Measurements from ENCODE around the gene LIAS.
"Not testable (repeated sequence)": the region's sequence is repeated elsewhere in the genome, so short reads cannot be mapped to it uniquely, and the experiment has no call there.

Gene LIAS

DNA sequence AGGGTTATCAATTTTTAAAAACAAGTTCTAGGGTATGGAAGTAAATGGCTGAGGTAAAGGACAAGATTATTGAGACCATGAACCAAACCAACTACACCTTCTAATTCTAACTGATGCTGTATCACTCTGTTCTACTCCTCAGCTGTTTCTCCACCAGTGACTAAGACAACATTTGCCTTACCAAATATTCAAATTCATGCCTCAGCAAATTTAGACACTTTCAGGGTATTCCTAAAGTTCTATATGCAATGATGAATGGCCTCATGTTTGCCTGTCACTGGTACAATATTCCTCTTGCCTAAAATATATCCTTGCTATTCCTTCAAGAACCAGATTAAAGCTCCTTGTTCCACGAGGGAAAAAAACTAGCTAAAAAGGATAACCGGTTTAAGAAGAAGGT lies 5.1 kb upstream of the LIAS start:
- DNase-seq, result no peak

DNA sequence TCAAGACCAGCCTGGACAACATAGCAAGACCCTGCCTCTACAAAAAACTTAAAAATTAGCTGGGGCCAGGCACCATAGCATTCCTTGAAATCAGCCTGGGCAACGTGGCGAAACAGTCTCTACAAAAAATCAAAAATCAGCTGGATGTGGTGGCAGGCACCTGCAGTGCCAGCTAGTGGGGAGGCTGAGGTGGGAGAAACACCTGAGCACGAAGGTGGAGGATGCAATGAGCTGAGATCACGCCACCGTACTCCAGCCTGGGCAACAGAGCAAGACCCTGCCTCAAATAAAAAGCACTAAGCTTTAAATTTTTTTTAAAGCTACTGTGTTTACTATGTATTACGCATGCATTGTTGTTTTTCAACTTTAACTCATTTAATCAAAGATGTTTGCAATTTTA lies 3.4 kb upstream of the LIAS start:
- DNase-seq, result no peak

DNA sequence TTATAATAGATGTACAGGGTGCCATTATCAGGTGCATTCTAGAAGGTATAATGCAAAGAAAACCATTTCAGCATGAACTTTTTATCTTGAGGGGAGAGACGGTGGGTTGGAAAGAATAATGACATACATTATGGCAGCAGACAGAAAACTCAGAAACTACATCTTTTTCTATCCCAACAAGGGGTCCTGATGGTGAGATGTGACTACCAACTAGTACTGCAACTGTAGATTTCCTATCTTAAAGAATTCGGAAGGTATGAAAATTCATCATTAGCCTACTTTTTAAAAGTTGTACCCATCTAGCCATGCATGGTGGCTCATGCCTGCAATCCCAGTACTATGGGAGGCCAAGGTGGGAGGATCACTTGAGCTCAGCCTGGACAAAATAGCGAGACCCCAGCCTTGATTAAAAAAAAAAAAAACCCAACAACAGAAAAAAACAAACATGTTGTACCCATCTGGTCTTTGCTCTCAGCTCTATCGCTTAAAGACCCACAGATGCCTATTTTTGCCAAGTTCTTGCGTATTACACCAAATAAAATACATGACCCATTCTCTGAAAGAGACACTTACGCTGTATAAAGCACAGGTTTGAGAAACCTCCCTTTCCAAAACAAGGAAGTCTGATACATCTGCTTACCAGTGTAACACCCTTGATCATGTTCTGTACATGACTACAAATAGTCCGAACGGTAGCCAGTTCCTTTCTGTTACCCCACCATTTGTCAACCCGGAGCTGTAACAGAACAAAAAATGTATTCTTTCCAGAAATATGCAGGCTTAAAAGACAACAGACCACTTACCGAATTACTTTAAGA lies 1.7 kb upstream of the LIAS start:
- no peak for DNase-seq

DNA sequence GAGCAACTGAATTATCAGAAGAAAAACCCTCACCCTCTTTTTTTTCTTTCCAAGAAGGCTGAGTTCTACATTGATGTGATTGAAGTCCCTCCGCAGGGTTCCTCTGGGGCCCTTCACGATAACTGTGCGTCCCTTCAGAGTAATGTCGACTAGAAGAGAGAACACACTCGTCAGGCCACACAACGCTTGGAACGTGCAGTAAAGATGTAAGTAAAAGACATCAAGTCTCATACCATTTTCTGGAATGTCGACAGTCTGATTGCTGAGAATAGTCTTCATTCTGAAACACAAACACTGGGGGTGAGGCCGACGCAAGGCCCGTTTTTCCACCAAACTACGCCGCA lies 723 bp upstream of the LIAS start:
- not testable (repeated sequence) for DNase-seq

DNA sequence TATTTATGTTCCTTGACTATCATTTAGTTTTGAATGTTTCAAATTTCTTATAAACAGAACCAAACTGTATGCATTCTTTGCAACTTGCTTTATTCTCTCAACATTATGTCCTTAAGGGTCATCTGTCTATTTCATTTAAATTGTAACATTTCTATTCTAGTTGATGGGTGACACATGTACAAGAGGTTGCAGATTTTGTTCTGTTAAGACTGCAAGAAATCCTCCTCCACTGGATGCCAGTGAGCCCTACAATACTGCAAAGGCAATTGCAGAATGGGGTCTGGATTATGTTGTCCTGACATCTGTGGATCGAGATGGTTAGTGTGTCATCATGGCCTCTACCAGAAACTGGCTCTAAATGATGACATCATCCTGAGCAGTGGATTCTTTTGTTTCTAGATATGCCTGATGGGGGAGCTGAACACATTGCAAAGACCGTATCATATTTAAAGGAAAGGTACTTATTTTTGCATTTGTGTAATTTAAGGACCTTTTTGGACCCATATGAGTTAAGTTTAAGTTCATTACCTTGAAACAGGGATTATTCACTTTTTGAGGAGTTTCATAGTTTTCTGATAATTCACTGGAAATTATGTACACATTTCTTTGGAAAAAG lies 6.1 kb downstream of the LIAS start:
- DNase-seq, result peak; percentile 82

DNA sequence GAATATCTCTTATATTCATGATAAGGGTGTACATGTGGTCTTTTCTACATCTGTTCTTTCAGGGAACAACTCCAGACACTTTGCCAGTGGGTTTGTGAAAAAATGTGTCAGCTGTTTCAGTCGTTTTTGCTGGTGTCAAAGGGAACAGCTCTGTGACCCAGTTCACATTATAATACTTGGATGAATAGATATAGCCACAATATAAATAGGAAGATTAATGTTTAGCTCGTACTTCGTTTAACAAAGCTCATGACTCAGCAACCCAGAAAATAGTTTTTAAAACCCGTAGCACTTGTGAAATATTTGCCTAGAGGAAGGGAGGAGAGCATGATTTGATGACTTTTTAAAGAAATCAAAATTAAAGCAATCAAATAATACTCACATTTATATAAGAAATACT lies 7.9 kb downstream of the LIAS start:
- DNase-seq, result no peak

DNA sequence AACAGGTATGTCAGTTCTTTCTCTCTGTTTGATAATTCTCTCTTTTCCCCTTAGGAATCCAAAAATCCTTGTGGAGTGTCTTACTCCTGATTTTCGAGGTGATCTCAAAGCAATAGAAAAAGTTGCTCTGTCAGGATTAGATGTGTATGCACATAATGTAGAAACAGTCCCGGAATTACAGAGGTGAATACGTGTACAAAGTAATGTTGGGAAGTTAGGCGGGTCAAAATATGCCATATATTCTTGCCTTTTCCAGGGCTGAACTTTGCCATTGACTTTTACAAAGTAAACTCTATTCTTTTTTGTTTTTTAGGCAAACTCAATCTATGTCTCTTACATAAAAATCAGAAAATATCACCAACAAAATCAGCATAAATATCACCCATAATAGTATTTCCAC lies 8.6 kb downstream of the LIAS start:
- no peak for DNase-seq

DNA sequence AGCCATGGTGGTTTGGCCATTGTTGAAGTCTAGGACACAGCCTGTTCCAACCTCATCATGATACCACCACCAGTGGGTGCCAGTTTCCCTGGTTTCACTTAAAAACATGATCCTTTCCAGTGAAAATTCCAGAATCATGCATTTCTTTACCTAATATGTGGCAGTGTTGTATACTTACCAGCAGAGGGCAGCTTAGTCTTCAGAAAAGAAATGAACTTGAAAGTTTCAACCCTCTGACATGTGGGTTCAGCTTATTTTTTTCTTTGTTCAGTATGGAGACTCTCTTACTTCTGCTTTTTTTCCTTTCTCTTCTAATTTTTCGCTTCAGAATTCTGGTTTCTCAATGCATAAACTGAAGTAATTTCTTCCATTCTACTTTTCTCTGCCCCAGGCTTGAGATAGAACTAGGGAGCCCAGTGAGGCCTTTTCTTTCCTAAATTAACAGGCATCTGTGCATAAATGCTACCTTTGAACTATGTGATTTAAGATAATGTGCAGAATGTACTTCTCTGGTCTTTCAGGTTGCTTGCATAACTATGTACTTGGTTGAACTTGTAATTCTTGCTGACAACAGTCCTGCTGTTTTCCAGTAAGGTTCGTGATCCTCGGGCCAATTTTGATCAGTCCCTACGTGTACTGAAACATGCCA lies 10.7 kb downstream of the LIAS start:
- peak; percentile 92 for DNase-seq

DNA sequence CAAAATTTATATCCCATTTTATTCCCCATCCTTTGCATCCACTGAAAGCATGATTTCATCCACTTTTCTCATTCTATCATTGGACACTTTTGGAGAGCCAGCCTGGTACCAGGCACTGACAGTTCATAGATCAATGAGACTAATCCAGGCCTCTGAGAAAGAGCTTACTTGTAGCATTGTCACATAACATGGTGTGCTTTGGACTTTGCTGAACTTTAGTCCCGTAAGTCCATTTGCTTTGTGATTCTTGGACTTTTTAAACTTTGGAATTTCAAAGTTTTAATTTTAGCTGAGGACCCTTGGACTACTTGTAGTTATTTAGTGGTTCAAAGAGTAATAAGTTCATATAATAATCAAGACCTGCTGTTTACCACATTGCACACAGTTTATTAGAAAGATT lies 11.5 kb downstream of the LIAS start:
- no peak for DNase-seq

DNA sequence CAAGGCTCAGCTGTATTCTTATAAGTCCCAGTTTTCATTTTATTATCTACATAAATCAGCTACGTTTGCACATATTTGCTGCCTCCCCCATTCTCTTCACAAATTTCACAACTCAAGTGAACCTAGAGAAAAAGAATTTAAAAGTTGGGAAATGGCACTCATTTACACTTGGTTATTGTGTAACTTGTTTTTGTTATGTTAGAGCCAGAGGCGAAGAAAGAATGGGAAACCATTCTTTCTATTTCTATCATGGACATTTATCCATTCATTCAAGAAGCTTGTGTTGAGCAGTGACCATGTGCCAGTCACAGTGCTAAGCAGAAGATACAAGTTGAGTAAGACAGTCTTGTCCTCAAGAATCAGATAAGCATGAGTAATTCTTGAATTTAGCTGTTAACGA lies 13.5 kb downstream of the LIAS start:
- DNase-seq, result no peak

DNA sequence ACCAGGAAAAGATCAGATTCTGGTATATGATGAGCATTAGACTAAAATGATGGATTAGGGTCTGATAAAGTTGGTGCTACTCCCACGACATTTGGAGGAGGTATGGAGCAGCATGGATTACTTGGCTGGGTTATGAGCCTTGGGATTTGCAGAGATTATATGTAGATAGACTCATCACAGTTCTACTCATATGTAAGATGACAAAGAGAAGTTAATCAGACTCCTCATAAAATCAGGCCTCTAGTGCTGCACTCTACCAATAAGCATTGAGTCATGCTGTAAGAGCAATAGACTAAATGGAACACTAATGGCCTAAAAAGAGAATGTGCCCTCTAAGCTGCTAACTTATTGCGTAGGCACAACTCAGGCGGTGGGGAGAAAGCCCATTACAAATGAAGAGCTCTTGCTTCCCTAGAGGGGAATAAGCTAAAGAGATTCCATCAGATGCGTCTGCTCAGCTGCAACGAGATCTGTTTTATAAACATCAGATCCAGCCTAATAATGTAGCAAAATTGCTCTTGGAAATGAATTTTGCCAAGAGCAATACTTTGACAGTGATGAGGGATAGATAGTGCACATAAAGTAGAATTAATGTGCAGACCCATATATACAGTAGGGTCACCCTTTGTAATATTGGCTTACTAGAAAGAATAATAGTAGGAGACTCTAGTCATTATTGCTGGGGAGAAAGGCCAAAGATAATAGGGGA lies 17.5 kb downstream of the LIAS start:
- no peak for DNase-seq

DNA sequence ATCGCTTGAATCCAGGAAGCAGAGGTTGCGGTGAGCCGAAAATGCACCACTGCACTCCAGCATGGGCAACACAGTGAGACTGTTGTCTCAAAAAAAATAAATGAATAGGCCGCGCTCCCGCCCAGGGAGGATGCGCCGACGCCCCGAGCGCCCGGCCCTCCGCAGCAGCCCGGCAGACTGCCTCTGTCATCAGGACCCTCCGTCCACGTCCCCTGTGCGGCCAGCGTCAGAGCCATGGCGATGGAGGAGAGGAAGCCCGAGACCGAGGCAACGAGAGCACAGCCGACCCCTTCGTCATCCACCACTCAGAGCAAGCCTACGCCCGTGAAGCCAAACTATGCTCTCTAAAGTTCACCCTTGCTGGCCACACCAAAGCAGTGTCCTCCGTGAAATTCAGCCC lies 21.4 kb downstream of the LIAS start:
- DNase-seq, result no peak

DNA sequence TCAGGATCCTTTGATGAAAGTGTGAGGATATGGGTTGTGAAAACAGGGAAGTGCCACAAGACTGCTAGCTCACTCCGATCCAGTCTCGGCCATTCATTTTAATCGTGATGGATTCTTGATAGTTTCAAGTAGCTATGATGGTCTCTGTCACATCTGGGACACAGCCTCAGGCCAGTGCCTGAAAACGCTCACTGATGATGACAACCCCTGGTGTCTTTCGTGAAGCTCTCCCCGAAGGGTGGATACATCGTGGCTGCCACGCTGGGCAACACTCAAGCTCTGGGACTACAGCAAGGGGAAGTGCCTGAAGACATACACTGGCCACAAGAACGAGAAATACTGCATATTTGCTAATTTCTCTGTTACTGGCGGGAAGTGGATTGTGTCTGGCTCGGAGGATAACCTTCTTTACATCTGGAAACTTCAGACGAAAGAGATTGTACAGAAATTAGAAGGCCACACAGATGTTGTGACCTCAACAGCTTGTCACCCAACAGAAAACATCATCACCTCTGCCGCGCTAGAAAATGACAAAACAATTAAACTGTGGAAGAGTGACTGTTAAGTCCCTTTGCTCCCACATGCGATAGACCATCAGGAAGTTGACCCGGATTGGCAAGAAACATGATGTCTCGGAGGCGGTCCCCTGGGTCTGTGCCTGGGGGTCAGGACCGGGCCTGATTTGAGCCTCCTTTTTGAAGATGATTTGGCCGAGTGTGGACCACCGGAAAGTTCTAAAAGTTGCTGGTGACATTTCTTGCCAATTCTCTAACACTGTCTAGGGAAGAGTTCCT lies 22.2 kb downstream of the LIAS start:
- peak; percentile 12 for DNase-seq

DNA sequence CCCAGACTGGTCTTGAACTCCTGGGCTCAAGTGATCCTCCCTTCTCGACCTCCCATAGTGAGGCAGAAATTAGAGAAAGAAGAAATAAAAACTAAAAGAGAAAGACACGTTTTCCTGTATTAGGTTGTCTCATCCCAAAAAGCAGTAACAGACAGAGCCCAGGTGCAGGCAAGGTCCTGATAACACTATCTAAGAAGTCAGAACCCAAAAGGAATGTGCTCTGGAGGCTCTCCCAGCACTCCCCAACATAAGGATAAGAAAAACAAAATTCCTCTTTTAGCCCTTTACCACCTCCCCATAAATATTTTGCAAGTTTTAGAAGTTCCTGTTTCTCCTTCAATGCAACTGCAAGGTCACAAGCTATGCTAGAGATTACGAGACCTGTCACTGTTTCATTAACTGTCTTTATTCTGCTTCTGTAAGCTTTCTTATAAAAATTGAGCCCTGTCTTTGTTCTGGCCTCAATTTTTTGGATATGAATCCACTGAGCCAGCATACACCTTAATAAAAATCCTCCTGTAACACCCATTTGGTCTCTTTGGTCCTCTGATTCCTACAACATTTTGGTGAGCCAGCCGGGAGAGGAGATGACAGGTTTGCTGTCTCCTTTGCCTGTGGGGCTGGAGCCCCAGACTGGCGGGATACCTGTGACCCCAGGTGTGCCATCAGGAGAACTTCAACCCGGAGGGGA lies 25.9 kb downstream of the LIAS start:
- DNase-seq, result peak; percentile 41

DNA sequence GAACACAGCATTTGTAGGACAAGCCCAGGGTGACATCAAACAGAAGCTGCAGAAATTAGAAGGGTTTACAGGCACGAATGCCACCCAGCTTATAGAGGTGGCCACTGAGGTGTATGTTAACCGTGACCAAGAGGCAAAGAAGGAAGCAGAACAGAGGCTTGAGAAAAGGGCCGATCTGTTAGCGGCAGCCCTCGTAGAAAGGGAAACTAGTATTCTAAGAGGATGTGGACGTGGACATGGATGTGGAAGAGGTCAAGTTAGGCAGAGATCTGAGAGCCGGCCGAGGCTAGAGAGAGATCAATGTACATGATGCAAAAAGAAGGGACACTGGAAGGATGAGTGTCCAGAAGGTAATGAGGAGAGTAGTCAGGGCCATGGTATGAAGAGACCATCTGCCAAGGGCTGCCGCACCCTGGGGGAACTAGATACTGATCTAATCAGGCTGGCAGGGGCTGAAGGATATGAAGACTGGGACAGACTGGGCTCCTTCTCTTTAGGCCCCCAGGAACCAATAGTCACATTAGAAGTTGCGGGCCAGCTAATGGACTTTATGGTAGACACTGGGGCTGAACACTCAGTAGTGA lies 27.5 kb downstream of the LIAS start:
- DNase-seq, result no peak

DNA sequence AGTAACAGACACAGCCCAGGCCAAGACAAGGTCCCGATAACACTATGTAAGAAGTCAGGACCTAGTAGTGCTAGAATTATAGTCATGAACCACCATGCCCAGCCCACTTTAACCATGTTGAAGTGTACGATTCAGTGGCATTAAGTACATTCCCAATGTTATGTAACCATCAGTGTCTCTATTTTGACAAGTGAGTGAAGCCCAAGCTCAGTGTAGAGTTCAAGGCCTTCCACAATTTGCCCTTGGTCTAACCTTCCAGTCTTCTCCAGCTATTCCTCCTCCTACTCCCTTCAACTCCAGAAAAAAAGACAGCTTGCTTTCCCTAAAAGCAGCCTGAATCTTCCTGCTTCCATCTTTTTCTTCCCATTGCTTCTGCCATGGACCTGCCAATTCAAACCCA lies 31.5 kb downstream of the LIAS start:
- no peak for DNase-seq

DNA sequence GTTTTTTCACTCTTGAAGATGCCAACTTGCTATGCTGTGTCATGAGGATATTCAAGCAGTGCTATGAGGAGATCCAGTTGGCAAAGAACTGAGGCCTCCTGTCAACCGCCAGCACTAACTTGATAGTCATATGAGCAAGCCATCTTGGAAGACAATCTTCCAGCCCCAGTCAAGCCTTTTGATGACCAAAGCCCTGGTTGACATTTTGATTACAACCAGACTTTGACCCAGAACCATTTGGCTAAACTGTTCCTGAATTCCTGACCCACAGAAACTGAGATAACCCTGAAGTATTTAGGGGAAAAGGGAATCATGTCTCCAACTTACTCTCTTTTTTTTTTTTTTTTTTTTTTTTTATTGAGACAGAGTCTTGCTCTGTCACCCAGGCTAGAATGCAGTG lies 35.5 kb downstream of the LIAS start:
- no peak for DNase-seq

DNA sequence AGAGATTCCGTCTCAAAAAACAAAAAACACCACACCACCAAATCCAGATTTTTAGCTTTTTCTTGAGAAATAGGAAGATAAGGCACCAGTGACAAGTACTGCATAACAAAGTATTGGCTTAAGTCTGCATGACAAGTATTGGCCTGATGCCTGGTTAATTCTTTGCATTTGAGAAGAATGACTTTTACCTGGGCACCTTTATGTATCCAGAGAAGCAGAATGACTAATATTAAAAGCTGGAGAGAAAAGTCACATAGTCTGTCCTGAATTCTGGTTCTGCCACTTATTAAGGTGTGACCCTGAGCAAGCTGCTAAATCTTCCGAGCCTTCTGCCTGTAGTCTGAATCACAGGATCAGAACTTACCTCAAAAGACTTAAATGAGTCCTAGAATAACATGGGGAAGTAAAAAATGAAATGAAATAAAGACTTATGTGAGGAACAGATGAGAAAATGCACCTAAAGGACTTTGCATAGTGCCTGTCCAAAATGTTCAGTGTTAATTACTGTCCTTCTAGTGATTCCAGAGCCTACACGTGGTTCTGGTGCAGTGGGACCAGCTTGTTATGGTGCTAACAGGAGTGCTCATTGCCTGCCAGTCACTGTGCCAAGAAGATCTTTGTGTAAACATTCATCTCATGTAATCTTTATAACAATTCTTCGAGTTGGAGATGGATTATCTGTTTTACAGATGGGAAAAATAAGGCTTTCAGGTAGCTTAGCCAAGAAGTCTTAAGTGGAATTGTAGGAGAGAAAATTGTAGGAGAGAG lies 36.8 kb downstream of the LIAS start:
- no peak for DNase-seq

DNA sequence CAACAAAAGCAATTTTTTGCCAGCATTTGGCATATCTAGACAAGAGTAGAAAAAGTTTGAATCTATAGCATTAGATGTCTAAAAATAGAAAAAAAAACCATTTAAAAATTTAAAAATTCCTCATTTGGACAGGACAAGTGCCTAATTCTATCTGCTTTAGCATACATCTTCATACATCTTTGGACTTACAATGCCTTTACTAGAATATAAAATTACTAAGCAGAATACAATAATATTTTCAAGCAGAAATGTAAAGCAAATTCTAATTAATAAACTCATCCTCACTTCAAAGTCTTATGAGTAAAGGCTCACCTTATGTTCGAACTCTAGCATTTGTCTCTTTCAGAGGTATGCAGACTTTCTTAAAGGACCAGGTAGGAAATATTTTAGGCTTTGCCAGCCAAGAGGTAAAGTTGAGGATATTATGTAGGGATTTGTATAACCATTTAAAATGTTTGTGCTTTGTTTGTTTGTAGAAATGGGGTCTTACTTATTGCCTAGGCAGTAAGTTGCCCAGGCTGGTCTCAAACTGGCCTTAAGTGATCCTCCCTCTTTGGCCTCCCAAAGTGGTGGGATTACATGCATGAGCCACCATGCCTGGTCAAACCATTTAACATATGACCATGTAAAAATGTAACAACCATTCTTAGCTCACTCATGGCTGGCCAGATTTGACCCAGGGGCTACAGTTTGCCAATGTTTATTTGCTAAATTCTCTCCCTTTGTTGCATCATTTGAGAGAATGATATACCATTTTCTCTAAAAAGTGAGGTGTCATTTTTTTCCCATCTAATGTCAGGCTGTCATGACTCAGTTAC lies 39.3 kb downstream of the LIAS start:
- no peak for DNase-seq

DNA sequence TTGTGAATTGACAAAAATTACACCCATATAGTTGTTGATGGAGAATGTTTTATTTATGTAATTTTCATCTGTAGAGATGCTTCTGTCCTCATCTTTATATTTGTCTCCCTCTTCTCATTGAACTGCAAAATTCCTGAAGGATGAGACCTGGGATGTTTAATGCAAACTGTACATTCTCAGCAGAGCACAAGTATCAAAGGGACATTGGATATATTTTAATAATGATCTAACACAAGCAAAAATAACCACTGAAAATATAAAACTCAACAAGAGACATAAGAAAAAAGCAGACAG lies 39.8 kb downstream of the LIAS start:
- no peak for DNase-seq
